GM19025 (cell line): Measurements from ENCODE around the gene NOB1.
"Not testable (repeated sequence)": the region's sequence is repeated elsewhere in the genome, so short reads cannot be mapped to it uniquely, and the experiment has no call there.

Source experiments
- ATAC-seq: cut with Tn5 transposase; IDR thresholded peaks from one replicate; pipeline ENCODE4 v1.9.1; 2021; ENCODE audit warnings: mild to moderate bottlenecking, low read depth, moderate library complexity; ENCODE audit not compliant: unreplicated experiment

NOB1 gene

GRCh38 chr16:69761983-69762813, 7.5 kb upstream of the NOB1 start, which contains the start of gene WWP2:
Gene WWP2, plus strand, starts transcription at chr16:69762332. Its CDS starts 24,679 bp downstream, at chr16:69787011.
- ATAC-seq, result peak; percentile 82

- ATAC-seq, result not testable (repeated sequence)
Observed at GRCh38 chr16:69757375-69757774, 2.6 kb upstream of the NOB1 start.

- ATAC-seq, result no peak
Observed at GRCh38 chr16:69756705-69757104, 2.0 kb upstream of the NOB1 start.

GRCh38 chr16:69754143-69754468, 620 bp downstream of the NOB1 start:
- no peak for ATAC-seq

- no peak for ATAC-seq
Observed at GRCh38 chr16:69748694-69749345, 5.9 kb downstream of the NOB1 start.

GRCh38 chr16:69747115-69747514, 7.6 kb downstream of the NOB1 start:
- ATAC-seq, result no peak

- no peak for ATAC-seq
Observed at GRCh38 chr16:69745959-69746358, 8.8 kb downstream of the NOB1 start.

- ATAC-seq, result no peak
Observed at GRCh38 chr16:69745232-69745612, 9.5 kb downstream of the NOB1 start.

GRCh38 chr16:69744363-69745231, 10.1 kb downstream of the NOB1 start:
- no peak for ATAC-seq

- ATAC-seq, result no peak
Observed at GRCh38 chr16:69741951-69742904, 12.5 kb downstream of the NOB1 start.

GRCh38 chr16:69741519-69741918, 13.2 kb downstream of the NOB1 start:
- no peak for ATAC-seq

- no peak for ATAC-seq
Observed at GRCh38 chr16:69732101-69732500, 22.6 kb downstream of the NOB1 start.

- not testable (repeated sequence) for ATAC-seq
Observed at GRCh38 chr16:69731280-69731679, 23.4 kb downstream of the NOB1 start.

- not testable (repeated sequence) for ATAC-seq
Observed at GRCh38 chr16:69729030-69729429, 25.7 kb downstream of the NOB1 start.

GRCh38 chr16:69727916-69728270, 26.8 kb downstream of the NOB1 start:
- no peak for ATAC-seq

- peak; percentile 99 for ATAC-seq
Observed at GRCh38 chr16:69726313-69727060, 28.2 kb downstream of the NOB1 start, which contains the start of gene NQO1. Gene NQO1, minus strand, starts transcription at chr16:69726560. Its CDS starts 121 bp downstream, at chr16:69726439.

- ATAC-seq, result no peak
Observed at GRCh38 chr16:69725480-69726312, 29.0 kb downstream of the NOB1 start.

- no peak for ATAC-seq
Observed at GRCh38 chr16:69724981-69725479, 29.7 kb downstream of the NOB1 start.
